ENCODE measurements around the gene SIRT7.

GRCh38 chr17:81928544-81929252 lies 10.7 kb upstream of the SIRT7 start:
- TF ChIP-seq CTCF (IDR thresholded peaks at IDR 0.05; ENCODE audit: insufficient read depth, low read depth, low read length) (no peak), EZH2 (IDR thresholded peaks at IDR 0.05; ENCODE audit: insufficient read depth, low read length) (peak; percentile 36)
